ENCODE data around the gene HSPBAP1.

HSPBAP1 gene

GRCh38 chr3:122776675-122777468 is 16.8 kb downstream of the HSPBAP1 start:
- no peaks in the 10 kb centered on the region for H3K4me1 ChIP-seq (ENCODE audit: control insufficient read depth in 1 of 2, insufficient read depth in 2 of 2, low read length in 2 of 2)
- H2BK5ac ChIP-seq (ENCODE audit: low read depth, low read length, poor library complexity): no peak overlapping the region
- no peak overlapping the region for H4K91ac ChIP-seq (ENCODE audit: low read depth, low read length)
- H3K79me2 ChIP-seq (ENCODE audit: control insufficient read depth, insufficient read depth, low read length, poor library complexity): no peaks in the 10 kb centered on the region
- no CpG with 5 or more reads among the region's 5 CpGs for WGBS (ENCODE audit: extremely low coverage, insufficient coverage, insufficient read length)
- H3K4me2 ChIP-seq (ENCODE audit: low read length): no peak overlapping the region
- H3K9me3 ChIP-seq (ENCODE audit: insufficient read depth, low read depth, low read length): no peaks in the 10 kb centered on the region
- H2AFZ ChIP-seq (ENCODE audit: insufficient read depth, low read length, poor library complexity): no peak overlapping the region
- DNase-seq: no peak
- no peak overlapping the region for H3K23ac ChIP-seq (ENCODE audit: low read length)
- no peak overlapping the region for H2BK120ac ChIP-seq (ENCODE audit: insufficient read depth, low read length, poor library complexity)
- no peak overlapping the region for H3K18ac ChIP-seq (ENCODE audit: low read length)
- H3K79me1 ChIP-seq (ENCODE audit: low read length): no peaks in the 10 kb centered on the region
- no peak overlapping the region for H3K9ac ChIP-seq (ENCODE audit: low read length)
- no peak overlapping the region for H3K27ac ChIP-seq (ENCODE audit: low read depth, low read length)
- no peak overlapping the region for H4K8ac ChIP-seq (ENCODE audit: low read depth, low read length)
- no peak overlapping the region for H4K12ac ChIP-seq (ENCODE audit: low read depth, low read length)
- no peak overlapping the region for H3K14ac ChIP-seq (ENCODE audit: low read length)
- H3K4me3 ChIP-seq (ENCODE audit: low read depth, low read length): no peak overlapping the region
- no peaks in the 10 kb centered on the region for H3K27me3 ChIP-seq (ENCODE audit: insufficient read depth, low read length)
- no peak overlapping the region for H3K4ac ChIP-seq (ENCODE audit: low read depth, low read length)
- H2AK5ac ChIP-seq (ENCODE audit: low read length): no peak overlapping the region
- H2BK12ac ChIP-seq (ENCODE audit: low read length): no peak overlapping the region
- H3K36me3 ChIP-seq (ENCODE audit: control insufficient read depth in 1 of 2, insufficient read depth in 2 of 2, low read length in 2 of 2): peaks cover 0 to 2% of the 10 kb centered on the region in 2 experiments

GRCh38 chr3:122774564-122774963 is 19.1 kb downstream of the HSPBAP1 start:
- no peaks in the 10 kb centered on the region for H3K79me2 ChIP-seq (ENCODE audit: control insufficient read depth, insufficient read depth, low read length, poor library complexity)
- no CpG with 5 or more reads among the region's 3 CpGs for WGBS (ENCODE audit: extremely low coverage, insufficient coverage, insufficient read length)
- DNase-seq: peak; percentile 55 to 73
- no peak overlapping the region for H2BK12ac ChIP-seq (ENCODE audit: low read length)
- H3K4me1 ChIP-seq (ENCODE audit: control insufficient read depth in 1 of 2, insufficient read depth in 2 of 2, low read length in 2 of 2): no peaks in the 10 kb centered on the region
- no peak overlapping the region for H4K12ac ChIP-seq (ENCODE audit: low read depth, low read length)
- no peak overlapping the region for H3K4ac ChIP-seq (ENCODE audit: low read depth, low read length)
- no peaks in the 10 kb centered on the region for H3K79me1 ChIP-seq (ENCODE audit: low read length)
- no peak overlapping the region for H3K14ac ChIP-seq (ENCODE audit: low read length)
- no peak overlapping the region for H4K8ac ChIP-seq (ENCODE audit: low read depth, low read length)
- H3K4me3 ChIP-seq (ENCODE audit: low read depth, low read length): no peak overlapping the region
- H3K36me3 ChIP-seq (ENCODE audit: control insufficient read depth in 1 of 2, insufficient read depth in 2 of 2, low read length in 2 of 2): no peaks in the 10 kb centered on the region
- no peaks in the 10 kb centered on the region for H3K27me3 ChIP-seq (ENCODE audit: insufficient read depth, low read length)
- no peak overlapping the region for H3K18ac ChIP-seq (ENCODE audit: low read length)
- no peak overlapping the region for H2BK120ac ChIP-seq (ENCODE audit: insufficient read depth, low read length, poor library complexity)
- no peak overlapping the region for H2BK5ac ChIP-seq (ENCODE audit: low read depth, low read length, poor library complexity)
- peak overlapping the region; percentile 8 for H4K91ac ChIP-seq (ENCODE audit: low read depth, low read length)
- H2AK5ac ChIP-seq (ENCODE audit: low read length): no peak overlapping the region
- no peak overlapping the region for H3K23ac ChIP-seq (ENCODE audit: low read length)
- H3K9ac ChIP-seq (ENCODE audit: low read length): no peak overlapping the region
- no peaks in the 10 kb centered on the region for H3K9me3 ChIP-seq (ENCODE audit: insufficient read depth, low read depth, low read length)
- no peak overlapping the region for H3K4me2 ChIP-seq (ENCODE audit: low read length)
- H2AFZ ChIP-seq (ENCODE audit: insufficient read depth, low read length, poor library complexity): no peak overlapping the region
- H3K27ac ChIP-seq (ENCODE audit: low read depth, low read length): peak overlapping the region; percentile 28

GRCh38 chr3:122773944-122774509 is 19.6 kb downstream of the HSPBAP1 start:
- no peak overlapping the region for H2BK12ac ChIP-seq (ENCODE audit: low read length)
- no peak overlapping the region for H3K14ac ChIP-seq (ENCODE audit: low read length)
- H2AFZ ChIP-seq (ENCODE audit: insufficient read depth, low read length, poor library complexity): no peak overlapping the region
- H4K8ac ChIP-seq (ENCODE audit: low read depth, low read length): no peak overlapping the region
- H3K9me3 ChIP-seq (ENCODE audit: insufficient read depth, low read depth, low read length): no peaks in the 10 kb centered on the region
- H3K4me1 ChIP-seq (ENCODE audit: control insufficient read depth in 1 of 2, insufficient read depth in 2 of 2, low read length in 2 of 2): no peaks in the 10 kb centered on the region
- no peak overlapping the region for H3K9ac ChIP-seq (ENCODE audit: low read length)
- WGBS (ENCODE audit: extremely low coverage, insufficient coverage, insufficient read length): no CpG with 5 or more reads among the region's 3 CpGs
- H3K79me1 ChIP-seq (ENCODE audit: low read length): no peaks in the 10 kb centered on the region
- H3K27ac ChIP-seq (ENCODE audit: low read depth, low read length): peak overlapping the region; percentile 28
- H2AK5ac ChIP-seq (ENCODE audit: low read length): no peak overlapping the region
- H3K4me3 ChIP-seq (ENCODE audit: low read depth, low read length): no peak overlapping the region
- H3K18ac ChIP-seq (ENCODE audit: low read length): no peak overlapping the region
- H2BK5ac ChIP-seq (ENCODE audit: low read depth, low read length, poor library complexity): no peak overlapping the region
- peak; percentile 38 to 81 for DNase-seq
- no peaks in the 10 kb centered on the region for H3K79me2 ChIP-seq (ENCODE audit: control insufficient read depth, insufficient read depth, low read length, poor library complexity)
- H4K91ac ChIP-seq (ENCODE audit: low read depth, low read length): peak overlapping the region; percentile 8
- no peak overlapping the region for H3K23ac ChIP-seq (ENCODE audit: low read length)
- no peaks in the 10 kb centered on the region for H3K27me3 ChIP-seq (ENCODE audit: insufficient read depth, low read length)
- H3K4ac ChIP-seq (ENCODE audit: low read depth, low read length): no peak overlapping the region
- H3K36me3 ChIP-seq (ENCODE audit: control insufficient read depth in 1 of 2, insufficient read depth in 2 of 2, low read length in 2 of 2): no peaks in the 10 kb centered on the region
- no peak overlapping the region for H2BK120ac ChIP-seq (ENCODE audit: insufficient read depth, low read length, poor library complexity)
- no peak overlapping the region for H3K4me2 ChIP-seq (ENCODE audit: low read length)
- H4K12ac ChIP-seq (ENCODE audit: low read depth, low read length): no peak overlapping the region

DNA sequence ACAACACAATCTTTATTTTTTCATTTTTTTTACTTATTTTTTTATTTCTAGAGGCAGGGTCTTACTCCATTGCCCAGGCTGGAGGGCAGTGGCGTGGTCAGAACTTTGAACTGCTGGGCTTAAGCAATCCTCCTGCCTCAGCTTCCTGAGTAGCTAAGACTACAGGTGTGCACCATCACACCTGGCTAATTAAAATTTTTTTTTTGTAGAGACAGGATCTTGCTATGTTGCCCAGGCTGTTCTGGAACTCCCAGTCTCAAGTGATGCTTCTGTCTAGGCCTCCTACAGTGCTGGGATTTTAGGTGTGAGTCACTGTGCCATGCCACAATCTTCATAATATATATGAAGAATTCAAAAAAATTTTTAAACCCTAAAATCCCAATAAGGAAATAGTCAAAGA is 20.8 kb downstream of the HSPBAP1 start:
- Histone ChIP-seq H3K9me3 (ENCODE audit: insufficient read depth, low read depth, low read length) (no peaks in the 10 kb centered on the region), H3K9ac (ENCODE audit: low read length) (no peak overlapping the region), H3K4me1 (ENCODE audit: control insufficient read depth in 1 of 2, insufficient read depth in 2 of 2, low read length in 2 of 2) (peaks cover 2 to 5% of the 10 kb centered on the region in 2 experiments), H2BK120ac (ENCODE audit: insufficient read depth, low read length, poor library complexity) (no peak overlapping the region), H3K27ac (ENCODE audit: low read depth, low read length) (no peak overlapping the region), H3K4ac (ENCODE audit: low read depth, low read length) (no peak overlapping the region), H2BK5ac (ENCODE audit: low read depth, low read length, poor library complexity) (no peak overlapping the region), H2AFZ (ENCODE audit: insufficient read depth, low read length, poor library complexity) (no peak overlapping the region), H2BK12ac (ENCODE audit: low read length) (no peak overlapping the region), H4K8ac (ENCODE audit: low read depth, low read length) (no peak overlapping the region), H3K27me3 (ENCODE audit: insufficient read depth, low read length) (no peaks in the 10 kb centered on the region), H3K4me3 (ENCODE audit: low read depth, low read length) (no peak overlapping the region), H3K4me2 (ENCODE audit: low read length) (no peak overlapping the region), H2AK5ac (ENCODE audit: low read length) (no peak overlapping the region), H3K79me2 (ENCODE audit: control insufficient read depth, insufficient read depth, low read length, poor library complexity) (no peaks in the 10 kb centered on the region), H3K79me1 (ENCODE audit: low read length) (peaks cover under 1% of the 10 kb centered on the region), H3K14ac (ENCODE audit: low read length) (no peak overlapping the region), H3K18ac (ENCODE audit: low read length) (no peak overlapping the region), H3K23ac (ENCODE audit: low read length) (no peak overlapping the region), H4K91ac (ENCODE audit: low read depth, low read length) (no peak overlapping the region), H4K12ac (ENCODE audit: low read depth, low read length) (no peak overlapping the region), H3K36me3 (ENCODE audit: control insufficient read depth in 1 of 2, insufficient read depth in 2 of 2, low read length in 2 of 2) (no peaks in the 10 kb centered on the region)
- no CpG with 5 or more reads among the region's 1 CpG for WGBS (ENCODE audit: extremely low coverage, insufficient coverage, insufficient read length)
- DNase-seq: peak; percentile 77 to 84
